Measurements from ENCODE around the gene BICC1. TPM values are rescaled to one million over a fixed set of nuclear protein-coding genes. Genes with fewer than 3 reads are reported as not detected.

BICC1 gene
- total RNA-seq, 1 experiment from 2014 or later = 0.57 TPM

GRCh38 chr10:58653139-58653538 lies 140.5 kb downstream of the BICC1 start:
- Histone ChIP-seq H3K27me3 (ENCODE audit: insufficient read depth, low read length) (no peaks in the 10 kb centered on the region), H3K23me2 (ENCODE audit: insufficient read length, low read depth, low read length, poor library complexity, severe bottlenecking) (no peaks in the 10 kb centered on the region), H2BK12ac (ENCODE audit: insufficient read length, low read depth, low read length) (no peak overlapping the region), H2BK5ac (ENCODE audit: insufficient read length, low read length) (no peak overlapping the region), H3K4me1 (ENCODE audit: insufficient read depth, low read length) (peaks cover 2% of the 10 kb centered on the region; the same call in 1 of the 2 replicates), H3K18ac (ENCODE audit: insufficient read length, low read depth, low read length) (no peak overlapping the region), H4K91ac (ENCODE audit: insufficient read length, low read depth, low read length) (no peak overlapping the region), H2BK15ac (ENCODE audit: low read depth, low read length) (no peak overlapping the region), H3K4ac (ENCODE audit: low read depth, low read length) (no peak overlapping the region), H4K8ac (replicated peaks; ENCODE audit: insufficient read length, low read depth, low read length) (no peak overlapping the region), H2BK20ac (ENCODE audit: low read depth, low read length, poor library complexity, severe bottlenecking) (no peak overlapping the region), H3K23ac (ENCODE audit: insufficient read length, low read depth, low read length) (no peak overlapping the region), H2AK5ac (ENCODE audit: insufficient read length, low read length) (no peak overlapping the region), H3K4me2 (ENCODE audit: insufficient read depth, insufficient read length, low read length) (no peak overlapping the region), H3K79me2 (ENCODE audit: insufficient read depth, low read length) (no peaks in the 10 kb centered on the region), H2BK120ac (ENCODE audit: low read depth, low read length, poor library complexity, severe bottlenecking) (no peak overlapping the region), H4K20me1 (ENCODE audit: control insufficient read depth, insufficient read depth, insufficient read length) (no peaks in the 10 kb centered on the region), H3K9me3 (ENCODE audit: control insufficient read depth, low read depth, low read length) (no peaks in the 10 kb centered on the region), H4K5ac (ENCODE audit: insufficient read length, low read depth, low read length) (no peak overlapping the region), H2AFZ (ENCODE audit: low read length) (no peak overlapping the region), H3K9ac (ENCODE audit: extremely low read depth, insufficient read length, low read length) (no peak overlapping the region), H3T11ph (ENCODE audit: low read length) (no peak overlapping the region), H3K79me1 (ENCODE audit: insufficient read depth, low read depth, low read length, poor library complexity, severe bottlenecking) (no peaks in the 10 kb centered on the region), H3K27ac (ENCODE audit: insufficient read length, low read depth, low read length) (no peak overlapping the region), H3K56ac (ENCODE audit: insufficient read length, low read depth, low read length) (no peak overlapping the region), H3K14ac (ENCODE audit: insufficient read depth, low read length) (no peak overlapping the region)
- H3K36me3 Mint-ChIP-seq (ENCODE audit: insufficient read depth in 1 of 3, low read depth in 3 of 3) = no peaks in the 10 kb centered on the region
- no peak overlapping the region for H3K27ac Mint-ChIP-seq
- H3K4me3 Mint-ChIP-seq = no peak overlapping the region
- H3K27me3 Mint-ChIP-seq (ENCODE audit: low read depth) = no peaks in the 10 kb centered on the region
- 0 out of 5 replicates have a peak, but pooled peaks cover 0 to 2% of the 10 kb centered on the region in 2 experiments for H3K9me3 Mint-ChIP-seq
- TF ChIP-seq CTCF (conservative IDR thresholded peaks at IDR 0.05) = no peak
- H3K4me1 Mint-ChIP-seq = peaks cover 8 to 11% of the 10 kb centered on the region in 2 experiments
- DNase-seq = no peak

Measured in H9 (cell line).